Upper lobe of right lung (tissue), 1 donor: ENCODE measurements around the gene ID1. TPM values are rescaled to one million over a fixed set of nuclear protein-coding genes. Genes with fewer than 3 reads are reported as not detected.
"Not testable (repeated sequence)": the region's sequence is repeated elsewhere in the genome, so short reads cannot be mapped to it uniquely, and the experiment has no call there.

Source experiments
- ATAC-seq: fragments of 200-7000 bp; cut with Tn5 transposase; one replicate; pipeline ENCODE4 v1.9.1; 2020; ENCODE audit warnings: mild to moderate bottlenecking, moderate library complexity
- DNase-seq: peaks from one replicate; pipeline ENCODE4 v3.0.0-alpha.2; 2020
- H3K27ac ChIP-seq: fragments of 200-600 bp; one replicate; pipeline ENCODE4 v1.8.0; 2022
- H3K27me3 ChIP-seq: fragments of 200-600 bp; one replicate; pipeline ENCODE4 v1.8.0; 2022; ENCODE audit warnings: mild to moderate bottlenecking
- H3K36me3 ChIP-seq: fragments of 200-600 bp; one replicate; pipeline ENCODE4 v1.8.0; 2022
- H3K4me1 ChIP-seq: fragments of 200-600 bp; one replicate; pipeline ENCODE4 v1.8.0; 2022
- H3K4me3 ChIP-seq: fragments of 200-600 bp; one replicate; pipeline ENCODE4 v1.8.0; 2022; ENCODE audit warnings: mild to moderate bottlenecking
- H3K9me3 ChIP-seq: fragments of 200-600 bp; one replicate; pipeline ENCODE4 v1.8.0; 2022
- CTCF ChIP-seq: fragments of 200-600 bp; IDR thresholded peaks from one replicate; pipeline ENCODE4 v1.8.0; 2022; ENCODE audit warnings: antibody characterized with exemption
- intact Hi-C: fragments of 100-400 bp; cut with DNase I; formaldehyde crosslinking; loops from one replicate; pipeline ENCODE4 v1.11.0; 2022
- total RNA-seq: library from RNA; stranded (reverse); fragmentation: NEBNext Ultra II Directional; extraction: Animal tissue kit (Norgen Biotek cat#: 25700); gene quantifications from one replicate; pipeline ENCODE4 v1.2.1, GENCODE V29; 2021
- donor health status: DM: no; HTN: yes; CAD: no; lungs with severe emphysema.

ID1 gene
- total RNA-seq, 1 donor from 2014 or later, result 515 TPM

GRCh38 chr20:31594558-31595379 is 10.3 kb upstream of the ID1 start:
- DNase-seq (no peak), ATAC-seq (peak; percentile 17)
- intact Hi-C loops, result no loop called here
- H3K36me3 ChIP-seq, result no peaks in the 10 kb centered on the region
- H3K27ac ChIP-seq, result peak overlapping the region; percentile 79
- H3K27me3 ChIP-seq, result no peaks in the 10 kb centered on the region
- H3K4me1 ChIP-seq, result peaks cover 31% of the 10 kb centered on the region
- H3K4me3 ChIP-seq, result no peak overlapping the region
- no peaks in the 10 kb centered on the region for H3K9me3 ChIP-seq
- no peak for TF ChIP-seq CTCF

DNA sequence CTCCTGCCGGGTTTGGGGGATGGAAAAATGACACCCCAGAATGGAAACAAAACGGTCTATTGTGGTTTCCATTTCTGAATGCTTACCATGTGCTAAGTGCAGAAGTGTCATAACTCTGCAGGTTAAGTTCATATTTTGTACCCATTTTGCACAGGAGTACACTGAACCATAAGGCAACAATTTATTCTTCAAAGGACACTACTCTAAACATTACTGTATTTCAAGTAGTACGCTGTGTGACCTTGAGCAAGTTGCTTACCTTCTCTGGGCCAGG is 9.8 kb upstream of the ID1 start:
- Histone ChIP-seq H3K27me3 (no peaks in the 10 kb centered on the region), H3K9me3 (no peaks in the 10 kb centered on the region), H3K4me3 (no peak overlapping the region), H3K27ac (peak overlapping the region; percentile 79), H3K4me1 (peaks cover 31% of the 10 kb centered on the region), H3K36me3 (no peaks in the 10 kb centered on the region)
- ATAC-seq (no peak), DNase-seq (no peak)
- intact Hi-C loops, result no loop called here
- TF ChIP-seq CTCF, result no peak

- Histone ChIP-seq H3K4me3 (no peak overlapping the region), H3K9me3 (no peaks in the 10 kb centered on the region), H3K27me3 (no peaks in the 10 kb centered on the region), H3K4me1 (peaks cover 31% of the 10 kb centered on the region), H3K36me3 (no peaks in the 10 kb centered on the region), H3K27ac (peak overlapping the region; percentile 79)
- ATAC-seq, result peak; percentile 91
- TF ChIP-seq CTCF, result no peak
- peak; percentile 91 for DNase-seq
- intact Hi-C loops, result no loop called here
These were observed 9.3 kb upstream of the ID1 start for GRCh38 chr20:31595654-31596411.

- H3K27me3 ChIP-seq, DNase-seq, intact Hi-C loops, H3K4me3 ChIP-seq, H3K9me3 ChIP-seq, H3K36me3 ChIP-seq, ATAC-seq: not testable (repeated sequence)
- Histone ChIP-seq H3K27ac (peak overlapping the region; percentile 79), H3K4me1 (peaks cover 31% of the 10 kb centered on the region)
These were observed 8.7 kb upstream of the ID1 start for GRCh38 chr20:31596412-31596715.

- H3K27me3 ChIP-seq, result no peaks in the 10 kb centered on the region
- DNase-seq (no peak), ATAC-seq (peak; percentile 8)
- peaks cover 31% of the 10 kb centered on the region for H3K4me1 ChIP-seq
- peak overlapping the region; percentile 79 for H3K27ac ChIP-seq
- H3K4me3 ChIP-seq, result no peak overlapping the region
- intact Hi-C loops, result no loop called here
- no peaks in the 10 kb centered on the region for H3K36me3 ChIP-seq
- H3K9me3 ChIP-seq, result no peaks in the 10 kb centered on the region
- no peak for TF ChIP-seq CTCF
These were observed 8.1 kb upstream of the ID1 start for GRCh38 chr20:31596831-31597480.

DNA sequence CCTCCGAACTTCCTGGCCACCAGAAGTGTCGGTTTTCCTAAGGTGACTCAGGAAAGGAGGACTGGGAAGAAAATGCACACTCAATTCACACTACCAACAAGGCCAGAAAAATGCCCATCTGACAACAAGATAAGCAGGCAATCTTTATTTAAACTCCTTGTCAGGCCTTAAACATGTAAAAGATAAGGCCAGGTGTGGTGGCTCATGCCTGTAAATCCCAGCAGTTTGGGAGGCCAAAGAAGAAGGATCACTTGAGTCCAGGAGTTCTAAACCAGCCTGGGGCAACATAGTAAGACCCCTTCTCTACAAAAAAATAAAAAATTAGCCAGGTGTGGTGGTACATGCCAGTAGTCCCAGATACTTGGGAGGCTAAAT is 7.6 kb upstream of the ID1 start:
- H3K27me3 ChIP-seq, result no peaks in the 10 kb centered on the region
- no peak overlapping the region for H3K4me3 ChIP-seq
- H3K4me1 ChIP-seq, result peaks cover 32% of the 10 kb centered on the region
- no peak for TF ChIP-seq CTCF
- DNase-seq, result no peak
- intact Hi-C loops, result no loop called here
- H3K9me3 ChIP-seq, result no peaks in the 10 kb centered on the region
- ATAC-seq, result no peak
- H3K27ac ChIP-seq, result peak overlapping the region; percentile 79
- H3K36me3 ChIP-seq, result no peaks in the 10 kb centered on the region
